MM.1S (cell line): Measurements from ENCODE around the gene VGLL4.

Experiments
- DNase-seq: peaks from one replicate; pipeline ENCODE4 v3.0.0-alpha.2; 2015
- H2AFZ ChIP-seq: fragments of 300-600 bp; sonication (generic); 2 replicates; pipeline ENCODE4 v1.6.0; 2016; ENCODE audit warnings: antibody characterized with exemption, low read length
- H3F3A ChIP-seq: fragments of 300-600 bp; sonication (generic); 2 replicates; pipeline ENCODE4 v1.6.1; 2016; ENCODE audit warnings: mild to moderate bottlenecking, antibody characterized with exemption, low read length, moderate library complexity, mixed read lengths; ENCODE audit not compliant: insufficient read depth
- H3K27ac ChIP-seq: fragments of 300-600 bp; sonication (generic); 2 replicates; pipeline ENCODE4 v1.5.1; 2016; ENCODE audit warnings: mild to moderate bottlenecking, low read length
- H3K27me3 ChIP-seq: fragments of 300-600 bp; sonication (generic); replicated peaks from 2 replicates; pipeline ENCODE4 v1.6.0; 2016; ENCODE audit warnings: low read length; ENCODE audit not compliant: insufficient read depth
- H3K36me3 ChIP-seq: fragments of 300-600 bp; sonication (generic); replicated peaks from 2 replicates; pipeline ENCODE4 v1.6.1; 2016; ENCODE audit warnings: mild to moderate bottlenecking, low read length, mixed read lengths; ENCODE audit not compliant: insufficient read depth
- H3K4me1 ChIP-seq: fragments of 300-600 bp; sonication (generic); 2 replicates; pipeline ENCODE4 v1.6.1; 2016; ENCODE audit warnings: low read length, mixed read lengths
- H3K4me2 ChIP-seq: fragments of 300-600 bp; sonication (generic); 2 replicates; pipeline ENCODE4 v1.6.0; 2016; ENCODE audit warnings: low read depth, low read length
- H3K4me3 ChIP-seq: fragments of 300-600 bp; sonication (generic); 2 replicates; pipeline ENCODE4 v1.5.1; 2016; ENCODE audit warnings: low read length, mixed read lengths
- H3K79me2 ChIP-seq: fragments of 300-600 bp; sonication (generic); 2 replicates; pipeline ENCODE4 v1.6.1; 2016; ENCODE audit warnings: mixed run types, low read length, mixed read lengths
- H3K9ac ChIP-seq: fragments of 300-600 bp; sonication (generic); 2 replicates; pipeline ENCODE4 v1.6.1; 2016; ENCODE audit warnings: low read length, mixed read lengths
- H3K9me2 ChIP-seq: fragments of 300-600 bp; sonication (generic); replicated peaks from 2 replicates; pipeline ENCODE4 v1.6.1; 2016; ENCODE audit warnings: mild to moderate bottlenecking, low read length, mixed read lengths; ENCODE audit not compliant: insufficient read depth
- H3K9me3 ChIP-seq: fragments of 300-600 bp; sonication (generic); replicated peaks from 2 replicates; pipeline ENCODE4 v1.6.1; 2016; ENCODE audit warnings: mild to moderate bottlenecking, low read length, mixed read lengths; ENCODE audit not compliant: insufficient read depth
- H4K20me1 ChIP-seq: fragments of 300-600 bp; sonication (generic); 2 replicates; pipeline ENCODE4 v1.6.1; 2016; ENCODE audit warnings: mild to moderate bottlenecking, low read length, moderate library complexity, mixed read lengths; ENCODE audit not compliant: insufficient read depth
- EZH2 ChIP-seq: fragments of 300-600 bp; sonication (generic); optimal IDR thresholded peaks from 2 replicates; pipeline ENCODE3; 2017; ENCODE audit warnings: low read depth, mild to moderate bottlenecking, antibody characterized with exemption, low read length, mixed read lengths
- EZH2phosphoT487 ChIP-seq: fragments of 300-600 bp; sonication (generic); IDR thresholded peaks from 2 replicates; pipeline ENCODE4 v1.6.1; 2018; ENCODE audit warnings: antibody characterized with exemption, low read length
- TF ChIP-seq, protein P1 (sequence below): fragments of 300-600 bp; sonication (generic); IDR thresholded peaks from 2 replicates; pipeline ENCODE4 v1.5.1; 2016; ENCODE audit warnings: antibody characterized with exemption, low read length, mixed read lengths

The VGLL4 gene

DNA sequence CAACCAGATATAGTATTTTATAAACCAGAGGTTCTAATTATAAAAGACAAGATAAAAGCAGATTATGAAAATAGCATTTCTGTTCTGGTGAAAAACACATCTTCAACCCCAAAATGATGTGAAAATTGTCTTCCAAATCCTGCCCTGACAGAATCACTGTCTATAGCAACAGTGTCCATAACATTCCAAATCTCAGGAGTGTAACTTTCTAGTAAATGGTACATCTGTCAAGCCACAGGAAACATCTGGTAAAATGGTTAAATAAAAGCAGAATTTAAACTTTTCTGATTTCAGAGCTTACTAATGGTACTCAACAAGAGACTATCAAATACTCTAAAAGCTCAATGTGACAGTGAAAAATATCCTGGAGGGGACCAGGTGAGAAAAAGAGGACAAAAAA lies 60.5 kb downstream of the VGLL4 start:
- TF ChIP-seq EZH2: no peak
- TF ChIP-seq, protein P1, sequence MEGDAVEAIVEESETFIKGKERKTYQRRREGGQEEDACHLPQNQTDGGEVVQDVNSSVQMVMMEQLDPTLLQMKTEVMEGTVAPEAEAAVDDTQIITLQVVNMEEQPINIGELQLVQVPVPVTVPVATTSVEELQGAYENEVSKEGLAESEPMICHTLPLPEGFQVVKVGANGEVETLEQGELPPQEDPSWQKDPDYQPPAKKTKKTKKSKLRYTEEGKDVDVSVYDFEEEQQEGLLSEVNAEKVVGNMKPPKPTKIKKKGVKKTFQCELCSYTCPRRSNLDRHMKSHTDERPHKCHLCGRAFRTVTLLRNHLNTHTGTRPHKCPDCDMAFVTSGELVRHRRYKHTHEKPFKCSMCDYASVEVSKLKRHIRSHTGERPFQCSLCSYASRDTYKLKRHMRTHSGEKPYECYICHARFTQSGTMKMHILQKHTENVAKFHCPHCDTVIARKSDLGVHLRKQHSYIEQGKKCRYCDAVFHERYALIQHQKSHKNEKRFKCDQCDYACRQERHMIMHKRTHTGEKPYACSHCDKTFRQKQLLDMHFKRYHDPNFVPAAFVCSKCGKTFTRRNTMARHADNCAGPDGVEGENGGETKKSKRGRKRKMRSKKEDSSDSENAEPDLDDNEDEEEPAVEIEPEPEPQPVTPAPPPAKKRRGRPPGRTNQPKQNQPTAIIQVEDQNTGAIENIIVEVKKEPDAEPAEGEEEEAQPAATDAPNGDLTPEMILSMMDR: no peak
- no peak for TF ChIP-seq EZH2phosphoT487
- Histone ChIP-seq H3F3A (no peaks in the 10 kb centered on the region), H3K9ac (no peak overlapping the region), H2AFZ (no peak overlapping the region), H3K27ac (no peak overlapping the region), H3K4me1 (no peaks in the 10 kb centered on the region), H3K9me2 (no peaks in the 10 kb centered on the region), H3K79me2 (peaks cover 63% of the 10 kb centered on the region), H3K36me3 (no peaks in the 10 kb centered on the region), H3K4me3 (no peak overlapping the region), H3K9me3 (no peaks in the 10 kb centered on the region), H4K20me1 (no peaks in the 10 kb centered on the region), H3K4me2 (no peak overlapping the region), H3K27me3 (no peaks in the 10 kb centered on the region)
- no peak for DNase-seq

DNA sequence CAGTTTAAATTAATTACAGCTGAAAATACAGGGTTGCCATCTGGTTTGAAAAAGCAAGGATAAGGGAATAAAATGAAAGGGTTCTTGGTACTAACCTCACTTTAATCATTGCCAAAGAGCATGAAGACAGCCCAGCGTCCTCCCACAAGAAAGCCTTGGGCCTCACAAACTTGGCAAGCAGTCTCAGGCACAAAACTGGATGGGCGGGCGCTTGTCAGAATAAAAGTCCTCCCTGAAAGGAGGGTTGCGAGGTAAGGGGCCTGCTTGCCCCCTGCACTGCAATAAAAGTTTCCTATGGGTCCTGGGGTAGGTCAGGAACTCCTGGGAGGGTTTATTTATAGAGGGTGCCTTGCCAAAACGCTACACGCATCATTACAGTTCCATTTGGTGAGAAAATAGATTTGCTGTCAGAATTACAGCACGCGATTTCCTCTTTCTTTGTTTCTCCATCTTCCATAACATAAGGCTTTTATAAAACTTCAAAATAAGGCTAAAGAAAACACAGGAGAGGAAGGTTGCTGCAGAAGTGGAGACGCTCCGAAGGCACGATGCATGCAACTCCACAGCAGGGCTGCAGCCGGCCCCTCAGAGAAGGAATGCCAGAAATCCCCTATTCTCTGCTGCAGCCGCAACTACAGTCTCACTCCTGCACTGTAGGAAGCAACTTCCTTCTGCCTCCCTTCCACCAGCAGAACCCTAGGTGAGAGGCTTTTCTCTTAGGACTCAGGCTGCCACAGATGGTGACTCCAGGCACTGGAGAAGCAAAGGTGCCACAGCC lies 61.3 kb downstream of the VGLL4 start:
- Histone ChIP-seq H3K4me1 (no peaks in the 10 kb centered on the region), H3F3A (no peaks in the 10 kb centered on the region), H3K9me3 (no peaks in the 10 kb centered on the region), H3K27me3 (no peaks in the 10 kb centered on the region), H3K4me3 (no peak overlapping the region), H3K36me3 (no peaks in the 10 kb centered on the region), H2AFZ (no peak overlapping the region), H3K27ac (no peak overlapping the region), H3K4me2 (no peak overlapping the region), H3K9ac (no peak overlapping the region), H3K9me2 (no peaks in the 10 kb centered on the region), H4K20me1 (no peaks in the 10 kb centered on the region; the same call in 1 of the 2 replicates), H3K79me2 (peaks cover 68% of the 10 kb centered on the region)
- no peak for DNase-seq
- TF ChIP-seq EZH2phosphoT487 (no peak), EZH2 (no peak)
- TF ChIP-seq, protein P1: no peak

DNA sequence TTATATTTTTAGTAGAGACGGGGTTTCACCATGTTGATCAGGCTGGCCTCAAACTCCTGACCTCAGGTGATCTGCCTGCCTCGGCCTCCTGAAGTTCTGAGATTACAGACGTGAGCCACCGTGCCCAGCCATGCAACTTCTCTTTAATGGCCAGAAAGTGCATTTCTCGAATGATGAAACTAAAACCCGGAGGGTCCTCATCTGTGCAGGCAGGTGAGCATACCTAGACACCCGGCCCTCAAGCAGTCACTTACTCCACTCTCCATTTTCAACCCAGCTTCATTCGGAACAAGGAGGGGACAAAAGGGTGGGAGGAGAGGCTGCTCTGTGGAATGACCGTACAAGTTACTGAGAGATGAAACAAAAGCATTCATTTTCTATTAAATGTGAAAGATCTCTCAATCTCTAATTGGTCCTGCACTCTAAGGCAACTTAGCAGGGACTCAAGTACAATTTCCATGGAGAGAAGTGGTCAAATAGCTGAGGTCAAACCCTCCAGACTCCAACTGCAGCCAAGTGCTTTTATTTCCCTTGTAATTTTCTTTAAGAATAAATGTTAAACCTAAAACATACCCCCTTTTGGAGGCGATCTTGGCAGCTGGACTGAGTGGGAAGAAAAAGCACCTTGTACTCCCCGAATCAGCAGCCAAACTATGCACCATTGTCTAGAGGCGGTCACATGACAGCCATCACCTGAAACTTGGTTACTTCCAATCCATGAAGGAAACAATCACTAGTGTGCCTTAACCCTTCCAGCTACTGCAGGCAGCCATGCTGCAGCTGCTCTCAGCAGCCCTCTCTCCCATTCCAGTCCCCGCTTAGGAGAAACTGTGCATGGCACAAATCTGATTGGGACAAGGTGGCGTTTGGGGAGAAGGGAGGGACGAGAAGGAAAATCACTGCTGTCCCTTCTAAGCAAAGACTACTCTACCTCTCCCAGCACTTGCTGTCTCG lies 62.2 kb downstream of the VGLL4 start:
- Histone ChIP-seq H3K36me3 (no peaks in the 10 kb centered on the region), H3K79me2 (peaks cover 66% of the 10 kb centered on the region), H3K9me2 (no peaks in the 10 kb centered on the region), H4K20me1 (no peaks in the 10 kb centered on the region; the same call in 1 of the 2 replicates), H2AFZ (no peak overlapping the region), H3K4me1 (no peaks in the 10 kb centered on the region), H3K4me2 (no peak overlapping the region), H3K4me3 (no peak overlapping the region), H3F3A (no peaks in the 10 kb centered on the region), H3K9me3 (no peaks in the 10 kb centered on the region), H3K9ac (no peak overlapping the region), H3K27ac (no peak overlapping the region), H3K27me3 (no peaks in the 10 kb centered on the region)
- TF ChIP-seq, protein P1: no peak
- no peak for TF ChIP-seq EZH2phosphoT487
- TF ChIP-seq EZH2: no peak
- no peak for DNase-seq
